ENCODE results near the gene CENPO. TPM values are rescaled to one million over a fixed set of nuclear protein-coding genes. Genes with fewer than 3 reads are reported as not detected.

CENPO gene
- total and polyA plus RNA-seq, 2 of the 4 experiments (the other 2 are of a cell fraction) = 20.1 to 27.2 TPM

DNA sequence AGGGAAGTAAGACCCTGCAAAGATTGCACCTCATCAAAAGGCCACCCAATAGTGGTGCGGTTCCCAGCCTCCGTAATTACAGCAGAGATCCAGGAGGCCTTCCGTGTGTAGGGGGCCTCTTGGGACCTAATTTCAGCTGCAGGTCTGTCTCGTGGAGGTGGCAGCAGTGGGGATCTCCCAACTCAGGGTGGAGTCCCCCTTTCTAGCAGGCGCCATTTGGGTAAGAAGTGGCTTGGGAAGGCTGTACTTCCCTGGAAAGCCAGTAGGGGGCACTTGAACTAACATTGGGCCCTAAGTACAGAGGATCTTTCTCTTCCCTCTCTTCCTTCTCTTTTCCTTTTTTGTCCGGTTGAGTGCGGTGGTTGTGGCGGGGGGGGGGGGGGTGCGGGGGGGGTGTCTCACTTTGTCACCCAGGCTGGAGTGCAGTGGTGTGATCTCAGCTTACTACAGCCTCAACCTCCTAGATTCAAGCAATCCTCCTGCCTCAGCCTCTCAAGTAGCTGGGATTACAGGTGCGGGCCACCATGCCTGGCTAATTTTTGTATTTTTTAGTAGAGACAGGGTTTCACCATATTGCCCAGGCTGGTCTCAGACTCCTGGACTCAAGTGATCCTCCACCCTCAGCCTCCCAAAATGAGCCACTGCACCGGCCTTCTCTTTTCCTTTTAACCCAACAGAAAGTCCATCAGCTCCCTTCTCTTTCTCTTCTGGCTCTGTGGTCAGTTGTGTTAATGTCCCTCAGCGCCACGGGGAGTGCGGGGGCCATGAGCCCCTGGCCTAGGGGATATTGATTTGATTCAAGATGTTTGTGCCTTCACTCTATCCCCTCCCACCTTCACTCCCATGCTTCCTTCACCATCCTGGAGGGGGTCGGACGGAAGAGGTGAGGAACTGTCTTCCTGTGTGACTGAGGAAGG lies 32.0 kb downstream of the CENPO start:
- Histone ChIP-seq H4K5ac (ENCODE audit: low read depth, low read length) (no peak overlapping the region), H3K23ac (ENCODE audit: low read depth, low read length) (no peak overlapping the region), H2AFZ (replicated peaks; ENCODE audit: low read length, poor library complexity) (no peak overlapping the region), H3K79me1 (ENCODE audit: low read depth in 1 of 2, low read length in 2 of 2) (peaks cover 0 to 24% of the 10 kb centered on the region in 2 experiments; a peak in 1 of 4 replicates), H3K9ac (ENCODE audit: low read depth, low read length) (no peak overlapping the region), H4K8ac (ENCODE audit: low read depth in 2 of 2, low read length in 2 of 2) (no peak overlapping the region), H2BK20ac (ENCODE audit: low read depth, low read length) (no peak overlapping the region), H3K9me3 (ENCODE audit: control insufficient read depth, insufficient read depth, low read length) (no peaks in the 10 kb centered on the region), H2AK9ac (replicated peaks; ENCODE audit: low read depth, low read length, poor library complexity) (no peak overlapping the region), H2BK5ac (ENCODE audit: low read depth, low read length, poor library complexity, severe bottlenecking) (no peak overlapping the region), H4K91ac (ENCODE audit: insufficient read depth, low read depth, low read length) (no peak overlapping the region), H3K4me2 (ENCODE audit: low read depth, low read length) (no peak overlapping the region), H3K27ac (ENCODE audit: insufficient read depth, low read length) (no peak overlapping the region), H2BK15ac (ENCODE audit: low read depth, low read length) (no peak overlapping the region), H3K14ac (replicated peaks; ENCODE audit: low read depth, low read length) (no peak overlapping the region), H2BK120ac (ENCODE audit: low read depth, low read length) (no peak overlapping the region), H3K4ac (ENCODE audit: low read depth, low read length) (0 out of 2 replicates have a peak overlapping the region, but pooled peaks have one; percentile 22), H3K18ac (ENCODE audit: low read depth, low read length) (no peak overlapping the region), H3K56ac (ENCODE audit: extremely low read depth, insufficient read depth, low read length) (no peak overlapping the region), H3K9me1 (ENCODE audit: insufficient read depth, low read length) (0 out of 2 replicates have a peak, but pooled peaks cover 2% of the 10 kb centered on the region), H3K4me3 (ENCODE audit: insufficient read depth, low read depth, low read length) (no peak overlapping the region), H3K36me3 (ENCODE audit: control insufficient read depth, insufficient read depth, low read length) (peaks cover 34% of the 10 kb centered on the region), H2AK5ac (ENCODE audit: low read depth, low read length) (no peak overlapping the region), H3K4me1 (ENCODE audit: control insufficient read depth, insufficient read depth, low read length) (no peaks in the 10 kb centered on the region), H4K20me1 (ENCODE audit: insufficient read depth, low read length) (0 out of 2 replicates have a peak, but pooled peaks cover 4% of the 10 kb centered on the region), H3K27me3 (ENCODE audit: control insufficient read depth, insufficient read depth, low read length) (no peaks in the 10 kb centered on the region)
- WGBS, 2 experiments (ENCODE audit: extremely low coverage in 2 of 2, insufficient read length in 1 of 2) = 100% methylated on average over 1 of the region's 16 CpGs; no CpG with 5 or more reads in 1 of the 2 experiments
- dilution Hi-C loops (cut with HindIII; ENCODE audit: low sequenced_read_pairs, unreplicated experiment) = no loop called here
- no peak for ATAC-seq (ENCODE audit: low read depth)
- BruUV-seq (replicated peaks) = no TSS peak
- intact Hi-C loops (cut with micrococcal nuclease) = loop anchor here (5.0 kb wide), 2 partner anchors 147 to 333 kb away; partner anchors contain the start of genes DNAJC27 and NCOA1
- TF ChIP-seq, protein P1, sequence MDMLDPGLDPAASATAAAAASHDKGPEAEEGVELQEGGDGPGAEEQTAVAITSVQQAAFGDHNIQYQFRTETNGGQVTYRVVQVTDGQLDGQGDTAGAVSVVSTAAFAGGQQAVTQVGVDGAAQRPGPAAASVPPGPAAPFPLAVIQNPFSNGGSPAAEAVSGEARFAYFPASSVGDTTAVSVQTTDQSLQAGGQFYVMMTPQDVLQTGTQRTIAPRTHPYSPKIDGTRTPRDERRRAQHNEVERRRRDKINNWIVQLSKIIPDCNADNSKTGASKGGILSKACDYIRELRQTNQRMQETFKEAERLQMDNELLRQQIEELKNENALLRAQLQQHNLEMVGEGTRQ (IDR thresholded peaks at IDR 0.05; ENCODE audit: low read depth, low read length) = no peak
- TF ChIP-seq, protein P2, sequence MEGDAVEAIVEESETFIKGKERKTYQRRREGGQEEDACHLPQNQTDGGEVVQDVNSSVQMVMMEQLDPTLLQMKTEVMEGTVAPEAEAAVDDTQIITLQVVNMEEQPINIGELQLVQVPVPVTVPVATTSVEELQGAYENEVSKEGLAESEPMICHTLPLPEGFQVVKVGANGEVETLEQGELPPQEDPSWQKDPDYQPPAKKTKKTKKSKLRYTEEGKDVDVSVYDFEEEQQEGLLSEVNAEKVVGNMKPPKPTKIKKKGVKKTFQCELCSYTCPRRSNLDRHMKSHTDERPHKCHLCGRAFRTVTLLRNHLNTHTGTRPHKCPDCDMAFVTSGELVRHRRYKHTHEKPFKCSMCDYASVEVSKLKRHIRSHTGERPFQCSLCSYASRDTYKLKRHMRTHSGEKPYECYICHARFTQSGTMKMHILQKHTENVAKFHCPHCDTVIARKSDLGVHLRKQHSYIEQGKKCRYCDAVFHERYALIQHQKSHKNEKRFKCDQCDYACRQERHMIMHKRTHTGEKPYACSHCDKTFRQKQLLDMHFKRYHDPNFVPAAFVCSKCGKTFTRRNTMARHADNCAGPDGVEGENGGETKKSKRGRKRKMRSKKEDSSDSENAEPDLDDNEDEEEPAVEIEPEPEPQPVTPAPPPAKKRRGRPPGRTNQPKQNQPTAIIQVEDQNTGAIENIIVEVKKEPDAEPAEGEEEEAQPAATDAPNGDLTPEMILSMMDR (conservative IDR thresholded peaks at IDR 0.05; ENCODE audit: low read depth, low read length) = peak; percentile 33; the same call in 1 of the 2 replicates
- TF ChIP-seq FOS (IDR thresholded peaks at IDR 0.05; ENCODE audit: low read depth, low read length) (no peak), CHD1 (IDR thresholded peaks at IDR 0.05; ENCODE audit: low read depth, low read length) (no peak), MAZ (IDR thresholded peaks at IDR 0.05; ENCODE audit: borderline replicate concordance, low read depth, low read length) (no peak), RAD21 (IDR thresholded peaks at IDR 0.05; ENCODE audit: low read length) (peak; percentile 11; the same call in 1 of the 2 replicates)
- DNase-seq = no peak
- CTCF ChIA-PET = no interaction called here
- in situ Hi-C loops (cut with MboI; ENCODE audit: low sequenced_read_pairs) = loop anchor here (5.0 kb wide), 2 partner anchors 213 to 418 kb away; no protein-coding TSS in a partner anchor
- POLR2A ChIA-PET (ENCODE audit: unreplicated experiment) = interaction anchor here (0.6 kb wide), 1 partner anchor 160 kb away, joined by 3 read pairs; no protein-coding TSS in a partner anchor
